Neural cell (in vitro differentiated cells): ENCODE results near the gene IFT122.

Experiments
- CTCF ChIP-seq: fragments of 450-650 bp; IDR thresholded peaks from 2 replicates; pipeline ENCODE4 v1.5.1; 2014; ENCODE audit warnings: antibody characterized with exemption, mild to moderate bottlenecking, moderate library complexity; ENCODE audit not compliant: poor library complexity, severe bottlenecking
- EP300 ChIP-seq: fragments of 450-650 bp; conservative IDR thresholded peaks from 2 replicates; pipeline ENCODE4 v1.6.1; 2014; ENCODE audit warnings: antibody characterized with exemption, mild to moderate bottlenecking, moderate library complexity; ENCODE audit not compliant: poor library complexity, severe bottlenecking
- EZH2 ChIP-seq: fragments of 200-600, 300-800 bp; shearing (Covaris generic), sonication (generic); IDR thresholded peaks from 2 replicates; pipeline ENCODE4 v1.6.1; 2014; ENCODE audit warnings: antibody characterized with exemption, low read length, borderline replicate concordance, mild to moderate bottlenecking; ENCODE audit not compliant: insufficient read depth, poor library complexity, severe bottlenecking
- POLR2AphosphoS5 ChIP-seq: IDR thresholded peaks from 2 replicates; pipeline ENCODE4 v1.6.1; 2012
- RAD21 ChIP-seq: fragments of 450-650 bp; conservative IDR thresholded peaks from 2 replicates; pipeline ENCODE4 v1.6.1; 2014; ENCODE audit warnings: antibody characterized with exemption, mild to moderate bottlenecking, moderate library complexity
- REST ChIP-seq: IDR thresholded peaks from 2 replicates; pipeline ENCODE4 v1.6.1; 2012; ENCODE audit warnings: borderline replicate concordance
- SMC3 ChIP-seq: fragments of 450-650 bp; conservative IDR thresholded peaks from 2 replicates; pipeline ENCODE4 v1.6.1; 2014; ENCODE audit warnings: antibody characterized with exemption, mild to moderate bottlenecking, moderate library complexity; ENCODE audit not compliant: poor library complexity
- TAF1 ChIP-seq: IDR thresholded peaks from 2 replicates; pipeline ENCODE4 v1.6.1; 2012; ENCODE audit warnings: low read depth

- TF ChIP-seq EZH2: no peak
- no peak for TF ChIP-seq EP300
- TF ChIP-seq CTCF: no peak
- TF ChIP-seq RAD21: no peak
- TF ChIP-seq POLR2AphosphoS5: no peak
- no peak for TF ChIP-seq REST
- TF ChIP-seq TAF1: no peak
- TF ChIP-seq SMC3: no peak
Measured at GRCh38 chr3:129561619-129562248, 121.7 kb downstream of the IFT122 start.
